K562 (cell line): ENCODE results near the gene SLC9A7. TPM values are rescaled to one million over a fixed set of nuclear protein-coding genes. Genes with fewer than 3 reads are reported as not detected.

ENCODE experiments used
- ATAC-seq: fragments of 200-7000 bp; cut with Tn5 transposase; 3 replicates; pipeline ENCODE4 v1.9.1; 2020; ENCODE audit warnings: moderate library complexity
- BruUV-seq: library from RNA; stranded (reverse); fragments of 400-500 nt; replicated peaks from 2 replicates; lab custom pipeline; 2021; lab: Mats Ljungman, UMichigan
- CTCF ChIA-PET: fragments of 300-600 bp; formaldehyde crosslinking; extraction: SDS; loops from one replicate; lab custom pipeline; 2021; ENCODE audit warnings: low intra/inter-chr PET ratio; lab: Yijun Ruan, JAX
- POLR2A ChIA-PET: fragments of 300-600, 350-650 bp; sonication (Branson Sonifier 250); formaldehyde crosslinking; extraction: SDS; loops from one replicate; lab custom pipeline; 2021; ENCODE audit warnings: antibody characterized with exemption, inconsistent platforms; lab: Yijun Ruan, JAX
- DNase-seq, 4 experiments: peaks; one replicate each; pipeline versions ENCODE4 v3.0.0 to v3.0.0-alpha.2; 2011 to 2018; ENCODE audit warnings: low spot score in 3 of 4, mixed read lengths in 3 of 4; ENCODE audit errors: extremely low read depth in 1 of 4
- FAIRE-seq: peaks from 2 replicates; lab custom pipeline; 2011; peaks lifted over from hg19 to GRCh38; lab: Jason Lieb, UNC
- H2AFZ ChIP-seq: 2 replicates; pipeline ENCODE4 v1.6.0; 2011; ENCODE audit warnings: low read depth, low read length, control low read depth, inconsistent platforms
- H3K27ac ChIP-seq: fragments of 200-600 bp; 3 replicates; pipeline ENCODE4 v1.8.0; 2011; ENCODE audit warnings: low read depth, mild to moderate bottlenecking, control low read depth, inconsistent platforms, low read length, moderate library complexity, mixed read lengths; ENCODE audit errors: extremely low read depth
- H3K27me3 ChIP-seq, 2 experiments: fragments of 300-600 bp in 1 of 2; 2 replicates in 1 of 2; 3 replicates in 1 of 2; pipeline versions ENCODE4 v1.6.0 to v1.8.0; 2011; ENCODE audit warnings: inconsistent platforms in 2 of 2, low read length in 2 of 2, mild to moderate bottlenecking in 1 of 2, mixed read lengths in 1 of 2, moderate library complexity in 1 of 2; ENCODE audit not compliant: control insufficient read depth in 2 of 2, insufficient read depth in 2 of 2
- H3K36me3 ChIP-seq: fragments of 300-600 bp; 3 replicates; pipeline ENCODE4 v1.8.0; 2011; ENCODE audit warnings: mild to moderate bottlenecking, low read length, inconsistent platforms; ENCODE audit not compliant: control insufficient read depth, insufficient read depth
- H3K4me1 ChIP-seq, 2 experiments: fragments of 200-600 bp in 1 of 2; replicated peaks in 1 of 2; 2 replicates in 1 of 2; 3 replicates in 1 of 2; pipeline versions ENCODE4 v1.5.1 to v1.8.0; 2011; ENCODE audit warnings: inconsistent platforms in 2 of 2, low read length in 2 of 2, mild to moderate bottlenecking in 1 of 2, mixed read lengths in 1 of 2, moderate library complexity in 1 of 2; ENCODE audit not compliant: control insufficient read depth in 2 of 2, insufficient read depth in 2 of 2
- H3K4me2 ChIP-seq: 2 replicates; pipeline ENCODE4 v1.6.1; 2011; ENCODE audit warnings: low read length, control low read depth, inconsistent platforms, mixed read lengths; ENCODE audit not compliant: insufficient read depth
- H3K4me3 ChIP-seq: fragments of 200-600 bp; sonication (generic), shearing (Covaris generic); 2 replicates; pipeline ENCODE4 v1.5.1; 2016; ENCODE audit warnings: control low read depth, inconsistent platforms
- H3K79me2 ChIP-seq: fragments of 200-600 bp; 3 replicates; pipeline ENCODE4 v1.8.0; 2011; ENCODE audit warnings: low read length, inconsistent platforms; ENCODE audit not compliant: control insufficient read depth, insufficient read depth
- H3K9ac ChIP-seq, 2 experiments: 2 replicates each; pipeline versions ENCODE4 v1.6.0 to v1.6.1; 2011; ENCODE audit warnings: low read depth in 2 of 2, low read length in 2 of 2, control low read depth in 1 of 2, inconsistent platforms in 1 of 2, mild to moderate bottlenecking in 1 of 2, mixed read lengths in 1 of 2; ENCODE audit not compliant: insufficient read depth in 1 of 2
- H3K9me1 ChIP-seq: one replicate; pipeline ENCODE4 v1.6.0; 2011; ENCODE audit warnings: inconsistent platforms, mild to moderate bottlenecking, low read length, moderate library complexity; ENCODE audit not compliant: control insufficient read depth, insufficient read depth
- H3K9me3 ChIP-seq: replicated peaks from 2 replicates; pipeline ENCODE4 v1.5.1; 2011; ENCODE audit warnings: low read depth, low read length, inconsistent platforms; ENCODE audit not compliant: control insufficient read depth, insufficient read depth
- H4K20me1 ChIP-seq: replicated peaks from 2 replicates; pipeline ENCODE4 v1.6.1; 2011; ENCODE audit warnings: low read length, inconsistent platforms, mixed read lengths; ENCODE audit not compliant: control insufficient read depth, insufficient read depth
- ATF7 ChIP-seq: fragments of 450-650 bp; IDR thresholded peaks from 2 replicates; pipeline ENCODE4 v1.7.1; 2014; ENCODE audit warnings: mild to moderate bottlenecking, moderate library complexity
- DACH1 ChIP-seq: fragments of 450-650 bp; IDR thresholded peaks from 2 replicates; pipeline ENCODE4 v1.6.1; 2018; ENCODE audit not compliant: partially characterized antibody
- EP300 ChIP-seq: IDR thresholded peaks from 2 replicates; pipeline ENCODE4 v1.6.1; 2012; ENCODE audit warnings: low read length, improper control_type of control experiment
- HOXB6 ChIP-seq: fragments of 250-450 bp; sonication (Bioruptor Pico); IDR thresholded peaks from 2 replicates; pipeline ENCODE4 v1.5.1; 2022; ENCODE audit warnings: mild to moderate bottlenecking, borderline replicate concordance
- KLF6 ChIP-seq: fragments of 250-450 bp; sonication (Bioruptor Pico); IDR thresholded peaks from 2 replicates; pipeline ENCODE4 v1.4.0; 2020; ENCODE audit warnings: mild to moderate bottlenecking, moderate library complexity, borderline replicate concordance
- PCBP2 ChIP-seq: fragments of 200-400 bp; formaldehyde crosslinking; IDR thresholded peaks from 2 replicates; pipeline ENCODE4 v1.6.1; 2018; ENCODE audit warnings: low read length, low read depth, mild to moderate bottlenecking, moderate library complexity; ENCODE audit not compliant: poor library complexity, severe bottlenecking
- POLR2A ChIP-seq: fragments of 450-650 bp; conservative IDR thresholded peaks from 2 replicates; pipeline ENCODE4 v1.6.1; 2016
- ZNF140 ChIP-seq: fragments of 250-450 bp; sonication (Bioruptor Pico); IDR thresholded peaks from 2 replicates; pipeline ENCODE4 v1.8.0; 2021; ENCODE audit warnings: moderate library complexity, mild to moderate bottlenecking, inconsistent platforms
- ZNF668 ChIP-seq: fragments of 250-450 bp; sonication (Bioruptor Pico); IDR thresholded peaks from 2 replicates; pipeline ENCODE4 v1.8.0; 2022; ENCODE audit warnings: mild to moderate bottlenecking, inconsistent platforms
- ZNF707 ChIP-seq: fragments of 250-450 bp; sonication (Bioruptor Pico); conservative IDR thresholded peaks from 2 replicates; pipeline ENCODE4 v1.8.0; 2022; ENCODE audit warnings: inconsistent platforms, mild to moderate bottlenecking, moderate library complexity
- WGBS: fragments of 100-300 bp; shearing (Covaris generic); methylation state at CpG from one replicate; pipeline ENCODE4 v1.1.6; 2016; ENCODE audit warnings: low coverage, mixed read lengths; ENCODE audit not compliant: insufficient coverage; ENCODE audit errors: missing lambda C conversion rate; 5-methylcytosine and 5-hydroxymethylcytosine counted together
- in situ Hi-C: fragments of 300-500 bp; cut with MboI; formaldehyde crosslinking; loops from 4 replicates; pipeline ENCODE4 v1.15.0; 2018; ENCODE audit warnings: inconsistent platforms, mixed read lengths
- intact Hi-C: fragments of 100-400 bp; cut with micrococcal nuclease; formaldehyde crosslinking; loops from 2 replicates; pipeline ENCODE4 v1.14.2; 2022
- polyA plus RNA-seq, 8 experiments: library from polyadenylated mRNA; depleted of rRNA in 4 of 8; stranded (reverse) in 5 of 8; unstranded in 3 of 8; fragments of >200 nt; fragmentation: Nextera tagmentation in 2 of 8; fragmentation: Illumina TruSeq in 1 of 8; extraction: Ambion mirVana in 2 of 8; extraction: Trizol in 1 of 8; gene quantifications; 2 replicates each; pipeline versions ENCODE4 v1.2.1 to v1.2.3, GENCODE V29; 2011 to 2014; ENCODE audit warnings: inconsistent platforms in 1 of 8, missing spikeins in 1 of 8
- total RNA-seq, 7 experiments: library from RNA; depleted of rRNA in 6 of 7; stranded (reverse); fragments of >200 nt in 6 of 7; fragmentation: Illumina TruSeq in 2 of 7; extraction: Trizol in 2 of 7; gene quantifications; 2 replicates each; pipeline versions ENCODE4 v1.2.1 to v1.2.3, GENCODE V29; 2011 to 2021; ENCODE audit warnings: low replicate concordance in 1 of 7
- TF ChIP-seq, protein P1 (sequence below): fragments of 250-450 bp; sonication (Bioruptor Pico); IDR thresholded peaks from 2 replicates; pipeline ENCODE4 v1.5.0; 2021; ENCODE audit warnings: mild to moderate bottlenecking, moderate library complexity

The SLC9A7 gene
- total and polyA plus RNA-seq, 9 of the 15 experiments (the other 6 are each of a cell fraction or from before 2014, with no cell fraction given), result 0.04 to 0.13 (median 0.09) TPM; not detected in 5

DNA sequence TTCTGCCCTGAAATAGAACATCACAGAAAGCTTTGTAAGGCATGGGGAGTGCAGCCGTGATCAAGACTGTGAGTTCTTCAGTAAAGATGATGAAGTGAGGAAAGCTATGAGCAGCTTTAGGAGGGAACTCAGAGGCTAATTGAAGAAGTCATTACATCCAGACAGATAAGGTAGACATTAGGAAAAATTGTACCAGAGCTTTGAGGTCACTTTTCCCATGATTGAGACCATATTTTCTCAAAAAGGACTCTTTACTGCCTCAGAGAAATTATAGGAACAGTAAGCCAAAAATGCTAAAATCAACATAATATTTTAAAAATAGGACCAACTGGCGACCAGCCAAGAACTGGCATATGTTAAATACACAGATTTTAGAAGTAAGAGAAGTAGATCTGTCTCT, 174.2 kb downstream of the SLC9A7 start:
- H2AFZ ChIP-seq, result no peak overlapping the region
- H4K20me1 ChIP-seq, result no peaks in the 10 kb centered on the region
- no TSS peak for BruUV-seq
- no peak overlapping the region for H3K4me2 ChIP-seq
- no peak overlapping the region for H3K27ac ChIP-seq
- in situ Hi-C loops (no loop called here), intact Hi-C loops (no loop called here)
- H3K9me3 ChIP-seq, result no peaks in the 10 kb centered on the region
- DNase-seq, result no peak
- H3K79me2 ChIP-seq, result no peaks in the 10 kb centered on the region
- FAIRE-seq, result no peak
- H3K4me3 ChIP-seq, result no peak overlapping the region
- POLR2A ChIA-PET, result no interaction called here
- H3K4me1 ChIP-seq, result no peaks in the 10 kb centered on the region; a peak in 1 of 5 replicates
- no peak overlapping the region for H3K9ac ChIP-seq
- no peaks in the 10 kb centered on the region for H3K36me3 ChIP-seq
- H3K9me1 ChIP-seq, result no peaks in the 10 kb centered on the region
- H3K27me3 ChIP-seq, result no peaks in the 10 kb centered on the region
- TF ChIP-seq ATF7 (no peak), KLF6 (CRISPR knock-in tag) (no peak), ZNF140 (CRISPR knock-in tag) (no peak), ZNF707 (CRISPR knock-in tag) (no peak), POLR2A (no peak), PCBP2 (no peak), EP300 (no peak), ZNF668 (no peak), HOXB6 (CRISPR knock-in tag) (no peak), DACH1 (no peak)
- TF ChIP-seq, protein P1, sequence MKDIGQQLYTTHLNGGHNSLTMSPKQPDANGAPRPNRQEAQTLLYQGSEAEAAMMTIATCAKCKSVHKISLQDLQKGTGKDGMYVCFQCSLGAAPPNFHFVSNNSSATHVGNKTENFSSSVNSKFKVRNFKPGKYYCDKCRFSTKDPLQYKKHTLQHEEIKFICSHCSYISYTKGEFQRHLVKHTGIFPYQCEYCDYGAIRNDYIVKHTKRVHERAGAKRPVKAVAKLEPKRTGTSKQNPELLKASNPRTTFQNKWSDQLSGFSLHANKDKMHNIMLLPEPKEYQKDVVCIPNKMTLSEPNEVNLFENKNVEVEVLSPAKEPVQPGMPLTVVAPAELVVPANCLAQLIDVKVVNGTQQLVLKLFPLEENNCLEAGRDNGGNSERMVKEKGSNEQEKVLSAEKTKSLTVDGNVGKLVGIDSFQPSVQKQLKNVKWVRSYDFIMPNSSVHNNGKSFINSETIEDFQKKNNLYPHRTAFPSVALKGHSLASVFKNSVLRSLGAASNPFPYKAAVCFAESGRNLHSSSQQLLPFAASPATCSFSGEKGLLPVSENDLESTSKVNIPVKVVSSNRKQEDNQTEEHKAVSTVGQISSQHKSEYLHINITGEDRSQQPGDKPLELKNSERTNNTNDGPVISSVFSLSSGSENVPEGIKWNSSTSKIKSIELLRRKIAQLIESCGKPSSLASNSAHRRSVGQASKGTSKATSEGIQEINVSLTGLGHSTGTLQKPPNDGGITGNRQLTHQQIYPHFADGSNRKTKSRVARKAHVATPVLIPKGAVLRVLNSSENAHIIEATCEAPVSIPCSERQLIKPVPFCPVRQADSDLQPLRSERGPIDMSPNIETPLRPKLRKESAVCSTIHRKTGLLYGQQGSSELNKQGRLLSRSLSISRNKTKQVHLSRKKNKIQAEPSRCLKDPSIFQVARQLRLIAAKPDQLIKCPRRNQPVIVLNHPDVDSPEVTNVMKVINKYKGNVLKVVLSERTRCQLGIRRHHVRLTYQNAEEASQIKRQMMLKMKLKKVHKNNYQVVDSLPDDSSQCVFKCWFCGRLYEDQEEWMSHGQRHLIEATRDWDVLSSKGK (CRISPR knock-in tag), result no peak
- WGBS, result 8% methylated on average over 2 of the region's 2 CpGs
- no peak for ATAC-seq
- CTCF ChIA-PET, result no interaction called here
